WTC11 (cell line): Measurements from ENCODE around the gene PTPN3. TPM values are rescaled to one million over a fixed set of nuclear protein-coding genes. Genes with fewer than 3 reads are reported as not detected.

Experiments used
- ATAC-seq: fragments of 200-7000 bp; cut with Tn5 transposase; 2 replicates; pipeline ENCODE4 v1.10.0; 2021; ENCODE audit warnings: mild to moderate bottlenecking, moderate library complexity
- CTCF ChIA-PET: fragments of 300-600 bp; sonication (Branson Sonifier 250); formaldehyde crosslinking; loops from one replicate; lab custom pipeline; 2021; ENCODE audit warnings: antibody characterized with exemption; lab: Charles Lee
- POLR2A ChIA-PET: fragments of 350-600 bp; sonication (Branson Sonifier 250); formaldehyde crosslinking; loops from one replicate; lab custom pipeline; 2021; ENCODE audit warnings: antibody characterized with exemption; lab: Charles Lee
- DNase-seq: peaks from one replicate; pipeline ENCODE4 v3.0.0; 2021; ENCODE audit warnings: low spot score
- H3K27ac Mint-ChIP-seq: 2 replicates; pipeline ENCODE4 v1.8.0; 2021; ENCODE audit warnings: mixed read lengths
- H3K27me3 Mint-ChIP-seq: 2 replicates; pipeline ENCODE4 v1.8.0; 2021; ENCODE audit warnings: low read depth, mild to moderate bottlenecking, moderate library complexity, mixed read lengths
- H3K36me3 Mint-ChIP-seq: 2 replicates; pipeline ENCODE4 v1.8.0; 2021; ENCODE audit warnings: mixed read lengths
- H3K4me1 Mint-ChIP-seq: 2 replicates; pipeline ENCODE4 v1.8.0; 2022; ENCODE audit warnings: mixed read lengths
- H3K4me3 Mint-ChIP-seq: 2 replicates; pipeline ENCODE4 v1.8.0; 2021; ENCODE audit warnings: mild to moderate bottlenecking, moderate library complexity, mixed read lengths
- H3K9me3 Mint-ChIP-seq: 2 replicates; pipeline ENCODE4 v1.8.0; 2021; ENCODE audit warnings: mixed read lengths
- CBFB ChIP-seq: sonication (generic); formaldehyde crosslinking; IDR thresholded peaks from 2 replicates; pipeline ENCODE4 v1.8.1; 2022; ENCODE audit warnings: mild to moderate bottlenecking, low read depth, missing genetic modification reagents
- CREB1 ChIP-seq: sonication (generic); formaldehyde crosslinking; IDR thresholded peaks from 2 replicates; pipeline ENCODE4 v1.8.0; 2023; ENCODE audit warnings: mild to moderate bottlenecking, missing genetic modification reagents
- ELF4 ChIP-seq: sonication (generic); formaldehyde crosslinking; IDR thresholded peaks from 2 replicates; pipeline ENCODE4 v1.8.1; 2022; ENCODE audit warnings: low read depth, mild to moderate bottlenecking, moderate library complexity, missing genetic modification reagents
- EMX1 ChIP-seq: fragments of 250-450 bp; sonication (Bioruptor Pico); IDR thresholded peaks from 2 replicates; pipeline ENCODE4 v1.8.0; 2021; ENCODE audit warnings: mild to moderate bottlenecking
- GABPB1 ChIP-seq: sonication (generic); formaldehyde crosslinking; IDR thresholded peaks from 2 replicates; pipeline ENCODE4 v1.8.1; 2023; ENCODE audit warnings: mild to moderate bottlenecking, missing genetic modification reagents
- GRHL2 ChIP-seq: fragments of 250-450 bp; sonication (Bioruptor Pico); IDR thresholded peaks from 2 replicates; pipeline ENCODE4 v1.8.0; 2022; ENCODE audit warnings: mild to moderate bottlenecking, moderate library complexity; ENCODE audit not compliant: insufficient replicate concordance, severe bottlenecking
- MLX ChIP-seq: sonication (generic); formaldehyde crosslinking; IDR thresholded peaks from 2 replicates; pipeline ENCODE4 v1.8.1; 2023; ENCODE audit warnings: mild to moderate bottlenecking, missing genetic modification reagents, moderate library complexity
- MYBL2 ChIP-seq: sonication (generic); formaldehyde crosslinking; IDR thresholded peaks from 2 replicates; pipeline ENCODE4 v1.8.1; 2023; ENCODE audit warnings: mild to moderate bottlenecking, moderate library complexity, missing genetic modification reagents
- NR3C1 ChIP-seq: sonication (generic); formaldehyde crosslinking; conservative IDR thresholded peaks from 2 replicates; pipeline ENCODE4 v1.8.1; 2023; ENCODE audit warnings: low read depth, mild to moderate bottlenecking, missing genetic modification reagents
- OVOL2 ChIP-seq: fragments of 250-450 bp; sonication (Bioruptor Pico); IDR thresholded peaks from 2 replicates; pipeline ENCODE4 v1.9.0; 2021; ENCODE audit warnings: mild to moderate bottlenecking, borderline replicate concordance
- PRRX2 ChIP-seq: fragments of 250-450 bp; sonication (Bioruptor Pico); IDR thresholded peaks from 2 replicates; pipeline ENCODE4 v1.8.0; 2021; ENCODE audit warnings: mild to moderate bottlenecking
- SMAD3 ChIP-seq: sonication (generic); formaldehyde crosslinking; IDR thresholded peaks from 2 replicates; pipeline ENCODE4 v1.8.0; 2022; ENCODE audit warnings: missing genetic modification reagents, mild to moderate bottlenecking, borderline replicate concordance
- TCF7 ChIP-seq: sonication (generic); formaldehyde crosslinking; IDR thresholded peaks from 2 replicates; pipeline ENCODE4 v1.8.0; 2022; ENCODE audit warnings: mild to moderate bottlenecking, low read depth, missing genetic modification reagents, moderate library complexity
- ZBTB43 ChIP-seq: sonication (generic); formaldehyde crosslinking; IDR thresholded peaks from 2 replicates; pipeline ENCODE4 v1.8.1; 2023; ENCODE audit warnings: mild to moderate bottlenecking, missing genetic modification reagents
- ZNF219 ChIP-seq: sonication (generic); formaldehyde crosslinking; IDR thresholded peaks from 2 replicates; pipeline ENCODE4 v1.8.0; 2023; ENCODE audit warnings: missing genetic modification reagents, mild to moderate bottlenecking, borderline replicate concordance
- ZNF317 ChIP-seq: sonication (generic); formaldehyde crosslinking; IDR thresholded peaks from 2 replicates; pipeline ENCODE4 v1.8.1; 2023; ENCODE audit warnings: low read depth, mild to moderate bottlenecking, moderate library complexity, missing genetic modification reagents, borderline replicate concordance
- ZNF423 ChIP-seq: fragments of 250-450 bp; sonication (Bioruptor Pico); IDR thresholded peaks from 2 replicates; pipeline ENCODE4 v2.1.2; 2022; ENCODE audit warnings: mild to moderate bottlenecking, moderate library complexity
- total RNA-seq: library from RNA; stranded (reverse); gene quantifications from 3 replicates; pipeline ENCODE4 v1.2.3, GENCODE V29; 2021
- TF ChIP-seq, protein P1 (sequence below): sonication (generic); formaldehyde crosslinking; IDR thresholded peaks from 2 replicates; pipeline ENCODE4 v1.8.1; 2023; ENCODE audit warnings: mild to moderate bottlenecking, missing genetic modification reagents, moderate library complexity
- TF ChIP-seq, protein P2 (sequence below): sonication (generic); formaldehyde crosslinking; IDR thresholded peaks from 2 replicates; pipeline ENCODE4 v1.8.1; 2022; ENCODE audit warnings: low read depth, missing genetic modification reagents, borderline replicate concordance
- TF ChIP-seq, protein P3 (sequence below): fragments of 250-450 bp; sonication (Bioruptor Pico); IDR thresholded peaks from 2 replicates; pipeline ENCODE4 v1.9.0; 2021; ENCODE audit warnings: mild to moderate bottlenecking
- TF ChIP-seq, protein P4 (sequence below): sonication (generic); formaldehyde crosslinking; IDR thresholded peaks from 2 replicates; pipeline ENCODE4 v1.8.0; 2023; ENCODE audit warnings: mild to moderate bottlenecking, missing genetic modification reagents

Gene PTPN3
- total RNA-seq, 1 experiment from 2014 or later: 1.7 TPM

DNA sequence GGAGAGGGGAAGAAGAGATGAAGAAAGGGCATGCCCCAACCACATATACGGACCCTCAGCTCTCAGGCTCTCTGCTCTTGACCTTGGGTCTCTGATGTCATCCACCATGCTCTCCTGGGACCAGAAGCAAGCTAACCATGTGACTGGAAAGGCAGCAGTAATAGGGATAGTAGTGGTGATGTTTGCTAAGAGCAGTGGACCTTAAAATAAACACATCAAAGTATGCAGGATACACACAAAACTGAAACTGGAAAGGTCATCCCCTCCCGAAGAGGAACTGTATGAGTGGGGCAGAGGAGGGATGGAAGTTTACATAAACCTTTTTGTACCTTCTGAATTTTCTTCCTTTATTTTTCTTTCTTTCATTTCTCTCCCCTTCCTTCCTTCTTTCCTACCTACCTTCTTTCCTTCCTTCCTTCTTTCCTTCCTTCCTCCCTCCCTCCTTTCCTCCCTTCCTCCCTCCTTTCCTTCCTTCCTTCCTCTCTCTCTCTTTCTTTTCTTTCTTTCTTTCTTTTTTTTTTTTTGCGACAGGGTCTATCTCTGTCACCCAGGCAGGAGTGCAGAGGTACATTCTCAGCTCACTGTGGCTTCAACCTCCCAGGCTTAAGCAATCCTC is 8.1 kb upstream of the PTPN3 start:
- DNase-seq: no peak
- Mint-ChIP-seq H3K4me3 (no peak overlapping the region), H3K4me1 (peaks cover 4% of the 10 kb centered on the region), H3K27me3 (peaks cover 15% of the 10 kb centered on the region), H3K27ac (no peak overlapping the region), H3K36me3 (no peaks in the 10 kb centered on the region), H3K9me3 (no peaks in the 10 kb centered on the region)
- no peak for ATAC-seq
- CTCF ChIA-PET: interaction anchor here (0.6 to 1.5 kb wide), 3 partner anchors 29 to 65 kb away, joined by 3 to 4 read pairs (median 3); no protein-coding TSS in a partner anchor
- TF ChIP-seq GRHL2 (CRISPR knock-in tag) (no peak), GABPB1 (CRISPR knock-in tag) (0 out of 2 replicates have a peak, but pooled peaks have one; percentile 29)
- POLR2A ChIA-PET: no interaction called here

DNA sequence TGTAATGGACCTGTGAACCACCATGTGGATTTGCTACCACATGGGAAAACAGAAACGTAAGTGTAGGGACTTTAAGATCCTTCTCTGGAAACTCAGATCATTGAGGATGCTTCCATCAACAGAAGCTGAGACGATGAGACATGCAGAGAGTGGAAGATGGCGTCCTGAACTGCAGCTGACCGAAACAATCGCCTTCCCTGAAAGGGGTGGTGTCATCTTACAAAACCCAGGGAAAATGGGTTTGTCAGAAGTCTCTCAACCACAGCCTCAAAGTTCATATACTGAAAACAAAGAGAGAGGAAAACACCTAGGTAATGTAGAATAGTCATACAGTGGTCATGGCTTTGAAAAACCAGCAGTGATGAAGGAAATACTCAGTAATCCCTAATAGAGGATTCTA is 6.6 kb upstream of the PTPN3 start:
- Mint-ChIP-seq H3K4me1 (peaks cover 7% of the 10 kb centered on the region), H3K4me3 (no peak overlapping the region), H3K27ac (no peak overlapping the region), H3K27me3 (peaks cover 29% of the 10 kb centered on the region)
- DNase-seq (no peak), ATAC-seq (no peak)
- CTCF ChIA-PET: interaction anchor here (1.1 kb wide), 1 partner anchor 35 kb away, joined by 3 read pairs; no protein-coding TSS in a partner anchor
- TF ChIP-seq CREB1 (CRISPR knock-in tag) (no peak), SMAD3 (CRISPR knock-in tag) (no peak), PRRX2 (CRISPR knock-in tag) (no peak), ZBTB43 (no peak), EMX1 (CRISPR knock-in tag) (no peak), MYBL2 (CRISPR knock-in tag) (no peak), ZNF317 (CRISPR knock-in tag) (no peak), OVOL2 (no peak), CBFB (no peak), MLX (no peak), ZNF423 (no peak), ELF4 (CRISPR knock-in tag) (no peak)
- TF ChIP-seq, protein P1, sequence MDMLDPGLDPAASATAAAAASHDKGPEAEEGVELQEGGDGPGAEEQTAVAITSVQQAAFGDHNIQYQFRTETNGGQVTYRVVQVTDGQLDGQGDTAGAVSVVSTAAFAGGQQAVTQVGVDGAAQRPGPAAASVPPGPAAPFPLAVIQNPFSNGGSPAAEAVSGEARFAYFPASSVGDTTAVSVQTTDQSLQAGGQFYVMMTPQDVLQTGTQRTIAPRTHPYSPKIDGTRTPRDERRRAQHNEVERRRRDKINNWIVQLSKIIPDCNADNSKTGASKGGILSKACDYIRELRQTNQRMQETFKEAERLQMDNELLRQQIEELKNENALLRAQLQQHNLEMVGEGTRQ (CRISPR knock-in tag): no peak
- TF ChIP-seq, protein P2, sequence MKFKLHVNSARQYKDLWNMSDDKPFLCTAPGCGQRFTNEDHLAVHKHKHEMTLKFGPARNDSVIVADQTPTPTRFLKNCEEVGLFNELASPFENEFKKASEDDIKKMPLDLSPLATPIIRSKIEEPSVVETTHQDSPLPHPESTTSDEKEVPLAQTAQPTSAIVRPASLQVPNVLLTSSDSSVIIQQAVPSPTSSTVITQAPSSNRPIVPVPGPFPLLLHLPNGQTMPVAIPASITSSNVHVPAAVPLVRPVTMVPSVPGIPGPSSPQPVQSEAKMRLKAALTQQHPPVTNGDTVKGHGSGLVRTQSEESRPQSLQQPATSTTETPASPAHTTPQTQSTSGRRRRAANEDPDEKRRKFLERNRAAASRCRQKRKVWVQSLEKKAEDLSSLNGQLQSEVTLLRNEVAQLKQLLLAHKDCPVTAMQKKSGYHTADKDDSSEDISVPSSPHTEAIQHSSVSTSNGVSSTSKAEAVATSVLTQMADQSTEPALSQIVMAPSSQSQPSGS: no peak
- TF ChIP-seq, all 79 proteins: peak for 0
- H3K36me3 Mint-ChIP-seq: no peaks in the 10 kb centered on the region
- POLR2A ChIA-PET: no interaction called here
- H3K9me3 Mint-ChIP-seq: no peaks in the 10 kb centered on the region

DNA sequence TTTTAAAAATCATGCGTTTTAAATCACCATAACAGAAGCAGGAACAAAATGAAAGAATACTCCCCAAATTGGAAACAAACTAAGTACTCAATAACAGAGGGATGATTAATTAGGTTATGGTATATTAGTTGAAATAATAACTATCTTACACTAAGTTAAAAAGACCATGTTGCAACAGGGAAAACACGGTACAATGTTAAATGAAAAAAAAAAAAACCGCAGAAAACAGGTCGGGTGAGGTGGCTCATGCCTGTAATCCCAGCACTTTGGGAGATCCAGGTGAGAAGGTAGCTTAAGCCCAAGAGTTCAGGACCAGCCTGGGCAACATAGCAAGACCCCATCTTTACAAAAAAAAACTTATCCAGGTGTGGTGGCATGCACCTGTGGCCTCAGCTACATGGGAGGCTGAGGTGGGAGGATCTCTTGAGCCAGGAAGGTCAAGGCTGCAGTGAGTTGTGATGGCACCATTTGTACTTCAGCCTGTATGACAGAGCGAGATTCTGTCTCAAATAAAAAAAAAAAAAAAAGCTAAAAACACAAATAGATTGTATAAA is 2.4 kb upstream of the PTPN3 start:
- no peak for DNase-seq
- no peaks in the 10 kb centered on the region for H3K9me3 Mint-ChIP-seq
- H3K27me3 Mint-ChIP-seq: peaks cover 65% of the 10 kb centered on the region
- H3K4me1 Mint-ChIP-seq: peaks cover 22% of the 10 kb centered on the region
- no peak overlapping the region for H3K27ac Mint-ChIP-seq
- ChIA-PET CTCF (interaction anchor here (0.6 to 1.4 kb wide), 4 partner anchors 86 to 155 kb away, joined by 3 to 5 read pairs (median 4); no protein-coding TSS in a partner anchor), POLR2A (no interaction called here)
- H3K4me3 Mint-ChIP-seq: peak overlapping the region; percentile 68
- no peaks in the 10 kb centered on the region for H3K36me3 Mint-ChIP-seq
- no peak for ATAC-seq
- TF ChIP-seq NR3C1 (CRISPR knock-in tag): no peak
- TF ChIP-seq, protein P3, sequence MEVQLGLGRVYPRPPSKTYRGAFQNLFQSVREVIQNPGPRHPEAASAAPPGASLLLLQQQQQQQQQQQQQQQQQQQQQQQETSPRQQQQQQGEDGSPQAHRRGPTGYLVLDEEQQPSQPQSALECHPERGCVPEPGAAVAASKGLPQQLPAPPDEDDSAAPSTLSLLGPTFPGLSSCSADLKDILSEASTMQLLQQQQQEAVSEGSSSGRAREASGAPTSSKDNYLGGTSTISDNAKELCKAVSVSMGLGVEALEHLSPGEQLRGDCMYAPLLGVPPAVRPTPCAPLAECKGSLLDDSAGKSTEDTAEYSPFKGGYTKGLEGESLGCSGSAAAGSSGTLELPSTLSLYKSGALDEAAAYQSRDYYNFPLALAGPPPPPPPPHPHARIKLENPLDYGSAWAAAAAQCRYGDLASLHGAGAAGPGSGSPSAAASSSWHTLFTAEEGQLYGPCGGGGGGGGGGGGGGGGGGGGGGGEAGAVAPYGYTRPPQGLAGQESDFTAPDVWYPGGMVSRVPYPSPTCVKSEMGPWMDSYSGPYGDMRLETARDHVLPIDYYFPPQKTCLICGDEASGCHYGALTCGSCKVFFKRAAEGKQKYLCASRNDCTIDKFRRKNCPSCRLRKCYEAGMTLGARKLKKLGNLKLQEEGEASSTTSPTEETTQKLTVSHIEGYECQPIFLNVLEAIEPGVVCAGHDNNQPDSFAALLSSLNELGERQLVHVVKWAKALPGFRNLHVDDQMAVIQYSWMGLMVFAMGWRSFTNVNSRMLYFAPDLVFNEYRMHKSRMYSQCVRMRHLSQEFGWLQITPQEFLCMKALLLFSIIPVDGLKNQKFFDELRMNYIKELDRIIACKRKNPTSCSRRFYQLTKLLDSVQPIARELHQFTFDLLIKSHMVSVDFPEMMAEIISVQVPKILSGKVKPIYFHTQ (CRISPR knock-in tag): no peak
- TF ChIP-seq MYBL2 (CRISPR knock-in tag): no peak
- TF ChIP-seq, protein P4, sequence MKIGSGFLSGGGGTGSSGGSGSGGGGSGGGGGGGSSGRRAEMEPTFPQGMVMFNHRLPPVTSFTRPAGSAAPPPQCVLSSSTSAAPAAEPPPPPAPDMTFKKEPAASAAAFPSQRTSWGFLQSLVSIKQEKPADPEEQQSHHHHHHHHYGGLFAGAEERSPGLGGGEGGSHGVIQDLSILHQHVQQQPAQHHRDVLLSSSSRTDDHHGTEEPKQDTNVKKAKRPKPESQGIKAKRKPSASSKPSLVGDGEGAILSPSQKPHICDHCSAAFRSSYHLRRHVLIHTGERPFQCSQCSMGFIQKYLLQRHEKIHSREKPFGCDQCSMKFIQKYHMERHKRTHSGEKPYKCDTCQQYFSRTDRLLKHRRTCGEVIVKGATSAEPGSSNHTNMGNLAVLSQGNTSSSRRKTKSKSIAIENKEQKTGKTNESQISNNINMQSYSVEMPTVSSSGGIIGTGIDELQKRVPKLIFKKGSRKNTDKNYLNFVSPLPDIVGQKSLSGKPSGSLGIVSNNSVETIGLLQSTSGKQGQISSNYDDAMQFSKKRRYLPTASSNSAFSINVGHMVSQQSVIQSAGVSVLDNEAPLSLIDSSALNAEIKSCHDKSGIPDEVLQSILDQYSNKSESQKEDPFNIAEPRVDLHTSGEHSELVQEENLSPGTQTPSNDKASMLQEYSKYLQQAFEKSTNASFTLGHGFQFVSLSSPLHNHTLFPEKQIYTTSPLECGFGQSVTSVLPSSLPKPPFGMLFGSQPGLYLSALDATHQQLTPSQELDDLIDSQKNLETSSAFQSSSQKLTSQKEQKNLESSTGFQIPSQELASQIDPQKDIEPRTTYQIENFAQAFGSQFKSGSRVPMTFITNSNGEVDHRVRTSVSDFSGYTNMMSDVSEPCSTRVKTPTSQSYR: no peak
- TF ChIP-seq, protein P1 (CRISPR knock-in tag): no peak
- TF ChIP-seq ZNF219 (CRISPR knock-in tag): no peak
- no peak for TF ChIP-seq TCF7 (CRISPR knock-in tag)
